Upper lobe of left lung (tissue), 6 donors: ENCODE measurements around the gene DGLUCY. TPM values are rescaled to one million over a fixed set of nuclear protein-coding genes. Genes with fewer than 3 reads are reported as not detected.

ENCODE experiments used
- ATAC-seq, 2 donors: fragments of 200-7000 bp; cut with Tn5 transposase; one replicate each; pipeline ENCODE4 v1.9.1; 2022; ENCODE audit warnings: mild to moderate bottlenecking in 2 of 2, moderate library complexity in 2 of 2; ENCODE audit not compliant: low FRiP score in 2 of 2
- DNase-seq, 2 donors: peaks; one replicate each; pipeline ENCODE4 v3.0.0-alpha.2; 2019 to 2020
- H3K27ac ChIP-seq, 4 donors: fragments of 200-600 bp; sonication (generic); one replicate each; pipeline ENCODE4 v1.5.1; 2016 to 2019
- H3K27me3 ChIP-seq, 4 donors: fragments of 200-600 bp; sonication (generic); one replicate each; pipeline ENCODE4 v1.5.1; 2017 to 2019
- H3K36me3 ChIP-seq, 4 donors: fragments of 200-600 bp; sonication (generic); one replicate each; pipeline ENCODE4 v1.5.1; 2016 to 2019
- H3K4me1 ChIP-seq, 4 donors: fragments of 200-600 bp; sonication (generic); one replicate each; pipeline ENCODE4 v1.5.1; 2018 to 2019
- H3K4me3 ChIP-seq, 4 donors: fragments of 200-600 bp; sonication (generic); one replicate each; pipeline ENCODE4 v1.5.1; 2017 to 2019; ENCODE audit warnings: mild to moderate bottlenecking in 2 of 4, moderate library complexity in 1 of 4
- H3K9me3 ChIP-seq, 4 donors: fragments of 200-600 bp; sonication (generic); one replicate each; pipeline ENCODE4 v1.5.1; 2018 to 2019
- EP300 ChIP-seq, 4 donors: sonication (generic); formaldehyde crosslinking; IDR thresholded peaks; one replicate each; pipeline ENCODE4 v1.5.1; 2017; ENCODE audit warnings: antibody characterized with exemption in 4 of 4, control low read depth in 2 of 4
- POLR2A ChIP-seq, 4 donors: fragments of 450-650 bp; IDR thresholded peaks; one replicate each; pipeline ENCODE4 v1.5.1; 2016 to 2017; ENCODE audit warnings: antibody characterized with exemption in 4 of 4, mild to moderate bottlenecking in 2 of 4
- POLR2AphosphoS5 ChIP-seq, 2 donors: sonication (generic); formaldehyde crosslinking; IDR thresholded peaks; one replicate each; pipeline ENCODE4 v1.5.1; 2017; ENCODE audit warnings: antibody characterized with exemption in 2 of 2
- WGBS, 2 donors: methylation state at CpG; one replicate each; pipeline ENCODE4 v1.1.5; 2017 to 2018; 5-methylcytosine and 5-hydroxymethylcytosine counted together
- small RNA-seq, 4 donors: library from RNA; depleted of rRNA; stranded (forward); fragments of <200 nt; gene quantifications; one replicate each; pipeline ENCODE3, GENCODE V24; 2016
- total RNA-seq, 6 donors: library from RNA; depleted of rRNA in 4 of 6; stranded (reverse); fragments of >200 nt in 4 of 6; gene quantifications; one replicate each; pipeline versions ENCODE4 v1.1.0 to v1.2.1, GENCODE V29; 2016 to 2021
- TF ChIP-seq, protein P1 (sequence below), 6 experiments: fragments of 450-650 bp in 4 of 6; fragments of 200-600 bp in 2 of 6; sonication (generic) in 2 of 6; IDR thresholded peaks; one replicate each; pipeline ENCODE4 v1.5.1; 2016 to 2019; ENCODE audit warnings: antibody characterized with exemption in 6 of 6
- donor health status: DM: no; HTN: no; CAD: no; lungs with moderate emphysema.
- donor health status: DM: no; HTN: yes; CAD: no; lungs with severe emphysema.

The DGLUCY gene
- total RNA-seq, 6 donors from 2014 or later: 54.7 to 141 (median 80.3) TPM

DNA sequence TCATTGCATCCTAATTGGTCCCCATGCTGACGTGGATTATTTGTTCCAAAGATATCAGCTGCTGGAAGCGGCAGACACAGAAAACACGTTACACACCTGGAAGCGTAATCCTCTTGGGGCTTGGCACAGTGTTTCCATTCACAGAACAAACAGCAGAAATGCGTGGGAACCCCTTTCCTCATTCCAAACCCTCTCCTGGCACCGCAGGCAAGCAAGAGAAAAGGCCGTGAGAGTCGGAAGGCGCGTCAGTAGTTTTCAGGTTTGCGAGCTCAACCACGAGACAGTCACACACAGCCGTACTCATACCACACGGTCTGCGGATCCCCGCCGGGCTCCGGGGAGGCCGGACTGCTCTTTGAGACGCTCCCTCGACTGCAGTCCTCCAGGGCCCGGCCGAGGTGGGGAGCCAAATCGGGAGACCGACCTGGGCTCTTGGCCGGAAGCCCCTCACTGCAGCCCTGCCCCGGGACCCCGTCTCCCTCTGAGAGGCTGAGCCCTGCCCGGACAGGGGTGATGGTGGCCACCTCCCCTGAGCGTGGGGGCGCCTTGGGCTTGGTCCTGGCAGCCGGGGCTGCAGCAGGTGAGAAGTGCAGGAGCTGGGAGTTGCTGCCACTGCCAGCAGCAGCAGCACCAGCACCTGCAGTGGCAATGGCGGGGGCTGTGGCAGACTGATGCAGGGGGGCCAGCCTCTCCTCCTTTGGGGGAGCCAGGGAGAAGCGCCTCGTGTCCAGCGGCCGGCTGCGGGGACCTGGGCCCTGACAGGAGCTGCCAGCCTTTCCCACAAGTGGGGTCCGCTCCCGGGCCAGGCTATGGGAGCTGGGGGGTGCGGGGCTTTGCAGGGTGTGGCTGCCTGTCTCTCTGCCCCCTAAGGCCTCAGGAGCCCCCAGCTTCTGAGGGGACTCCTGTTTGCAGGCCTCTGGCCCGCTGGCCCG, 158.7 kb downstream of the DGLUCY start:
- 91 to 93% methylated on average over 26 to 40 of the region's 43 CpGs for WGBS, 2 donors

GRCh38 chr14:91273273-91273884, 159.5 kb downstream of the DGLUCY start:
- peak in 1 of 2 donors; percentile 60 for DNase-seq
- TF ChIP-seq POLR2AphosphoS5 (IDR thresholded peaks at IDR 0.05) (no peak), EP300 (IDR thresholded peaks at IDR 0.05) (no peak), POLR2A (IDR thresholded peaks at IDR 0.05) (no peak)
- TF ChIP-seq, protein P1, sequence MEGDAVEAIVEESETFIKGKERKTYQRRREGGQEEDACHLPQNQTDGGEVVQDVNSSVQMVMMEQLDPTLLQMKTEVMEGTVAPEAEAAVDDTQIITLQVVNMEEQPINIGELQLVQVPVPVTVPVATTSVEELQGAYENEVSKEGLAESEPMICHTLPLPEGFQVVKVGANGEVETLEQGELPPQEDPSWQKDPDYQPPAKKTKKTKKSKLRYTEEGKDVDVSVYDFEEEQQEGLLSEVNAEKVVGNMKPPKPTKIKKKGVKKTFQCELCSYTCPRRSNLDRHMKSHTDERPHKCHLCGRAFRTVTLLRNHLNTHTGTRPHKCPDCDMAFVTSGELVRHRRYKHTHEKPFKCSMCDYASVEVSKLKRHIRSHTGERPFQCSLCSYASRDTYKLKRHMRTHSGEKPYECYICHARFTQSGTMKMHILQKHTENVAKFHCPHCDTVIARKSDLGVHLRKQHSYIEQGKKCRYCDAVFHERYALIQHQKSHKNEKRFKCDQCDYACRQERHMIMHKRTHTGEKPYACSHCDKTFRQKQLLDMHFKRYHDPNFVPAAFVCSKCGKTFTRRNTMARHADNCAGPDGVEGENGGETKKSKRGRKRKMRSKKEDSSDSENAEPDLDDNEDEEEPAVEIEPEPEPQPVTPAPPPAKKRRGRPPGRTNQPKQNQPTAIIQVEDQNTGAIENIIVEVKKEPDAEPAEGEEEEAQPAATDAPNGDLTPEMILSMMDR (IDR thresholded peaks at IDR 0.05): no peak
- H3K4me3 ChIP-seq: no peak overlapping the region
- H3K27me3 ChIP-seq: no peaks in the 10 kb centered on the region
- peaks cover 5 to 21% (median 13%) of the 10 kb centered on the region in 4 donors for H3K4me1 ChIP-seq
- no peaks in the 10 kb centered on the region for H3K9me3 ChIP-seq
- peaks cover 8 to 59% (median 35%) of the 10 kb centered on the region in 4 donors for H3K36me3 ChIP-seq
- ATAC-seq: no peak
- WGBS, 2 donors: 94 to 96% methylated on average over 4 to 20 of the region's 27 CpGs
- peak overlapping the region in 3 of 4 donors; percentile 24 to 63 (median 54) for H3K27ac ChIP-seq

More for the DNA sequence above, 158.7 kb downstream of the DGLUCY start:
- ATAC-seq (no peak), DNase-seq (peak in 1 of 2 donors; percentile 85)
- no peaks in the 10 kb centered on the region for H3K27me3 ChIP-seq
- no peak overlapping the region for H3K4me3 ChIP-seq
- H3K9me3 ChIP-seq: no peaks in the 10 kb centered on the region
- H3K36me3 ChIP-seq: peaks cover 4 to 51% (median 27%) of the 10 kb centered on the region in 4 donors
- peaks cover 5 to 21% (median 13%) of the 10 kb centered on the region in 4 donors for H3K4me1 ChIP-seq
- TF ChIP-seq EP300 (IDR thresholded peaks at IDR 0.05) (no peak), POLR2AphosphoS5 (IDR thresholded peaks at IDR 0.05) (no peak), POLR2A (IDR thresholded peaks at IDR 0.05) (no peak)
- TF ChIP-seq, protein P1 (IDR thresholded peaks at IDR 0.05): no peak
- peak overlapping the region in 2 of 4 donors; percentile 13 to 54 for H3K27ac ChIP-seq

GRCh38 chr14:91273885-91274273, 160.0 kb downstream of the DGLUCY start:
- H3K9me3 ChIP-seq: no peaks in the 10 kb centered on the region
- TF ChIP-seq, protein P1 (IDR thresholded peaks at IDR 0.05): no peak
- no peak for TF ChIP-seq POLR2A (IDR thresholded peaks at IDR 0.05)
- DNase-seq: peak in 1 of 2 donors; percentile 88
- 68 to 84% methylated on average over 10 to 13 of the region's 13 CpGs for WGBS, 2 donors
- H3K27me3 ChIP-seq: no peaks in the 10 kb centered on the region
- peaks cover 5 to 21% (median 13%) of the 10 kb centered on the region in 4 donors for H3K4me1 ChIP-seq
- ATAC-seq: peak; percentile 45 to 46
- no peak overlapping the region for H3K4me3 ChIP-seq
- peaks cover 8 to 61% (median 36%) of the 10 kb centered on the region in 4 donors for H3K36me3 ChIP-seq
- peak overlapping the region in 3 of 4 donors; percentile 24 to 63 (median 54) for H3K27ac ChIP-seq

GRCh38 chr14:91274796-91275195, 160.9 kb downstream of the DGLUCY start:
- H3K36me3 ChIP-seq: peaks cover 12 to 70% (median 43%) of the 10 kb centered on the region in 4 donors
- no peak for DNase-seq

More at GRCh38 chr14:91274796-91275195, 160.9 kb downstream of the DGLUCY start:
- no peak for ATAC-seq
- Histone ChIP-seq H3K27ac (peak overlapping the region in 1 of 4 donors; percentile 54), H3K4me3 (no peak overlapping the region), H3K4me1 (peaks cover 1 to 16% (median 7%) of the 10 kb centered on the region in 4 donors), H3K27me3 (no peaks in the 10 kb centered on the region), H3K9me3 (no peaks in the 10 kb centered on the region)
- TF ChIP-seq POLR2A (IDR thresholded peaks at IDR 0.05): no peak
- no peak for TF ChIP-seq POLR2AphosphoS5 (IDR thresholded peaks at IDR 0.05)
- TF ChIP-seq EP300 (IDR thresholded peaks at IDR 0.05): no peak
- TF ChIP-seq, protein P1 (IDR thresholded peaks at IDR 0.05): no peak
- 95 to 100% methylated on average over 3 to 9 of the region's 9 CpGs for WGBS, 2 donors

Small RNA genes within 50 kb of the gene (small RNA-seq; reads per million reads assigned to genes)
- gene RNU7-30P (0 reads per million in 4 donors), gene SNORA11B (0.18 to 1.2 (median 0.84) reads per million in 4 donors)

Other genes starting within 250 kb of the DGLUCY start
- 10 to 100 TPM in 3 of 6 donors, 1 to 10 TPM in 3; 4.3 to 17.8 (median 10.2) TPM for gene RPS6KA5, start 53.4 kb upstream of the DGLUCY start, total RNA-seq
- 1 to 10 TPM; 1.2 to 8.4 (median 3.3) TPM for gene GPR68, start 130.6 kb downstream of the DGLUCY start, total RNA-seq